Mesothelial cell of epicardium (in vitro differentiated cells): ENCODE data around the gene ACSF2. TPM values are rescaled to one million over a fixed set of nuclear protein-coding genes. Genes with fewer than 3 reads are reported as not detected.

Experiments
- DNase-seq, 2 experiments: peaks; one replicate each; pipeline ENCODE4 v3.0.0; 2021; ENCODE audit warnings: low spot score in 2 of 2; ENCODE audit not compliant: unreplicated experiment in 2 of 2
- H3K27ac Mint-ChIP-seq: 2 replicates; pipeline ENCODE4 v1.8.0; 2021; ENCODE audit warnings: mixed read lengths
- H3K27me3 Mint-ChIP-seq: 2 replicates; pipeline ENCODE4 v1.8.0; 2021; ENCODE audit warnings: low read depth, mixed read lengths
- H3K36me3 Mint-ChIP-seq: 2 replicates; pipeline ENCODE4 v1.8.0; 2021; ENCODE audit warnings: mixed read lengths
- H3K4me1 Mint-ChIP-seq: 2 replicates; pipeline ENCODE4 v1.8.0; 2021; ENCODE audit warnings: mixed read lengths
- H3K4me3 Mint-ChIP-seq: 2 replicates; pipeline ENCODE4 v1.8.0; 2021; ENCODE audit warnings: mild to moderate bottlenecking, moderate library complexity, mixed read lengths
- H3K9me3 Mint-ChIP-seq: 2 replicates; pipeline ENCODE4 v1.8.0; 2021; ENCODE audit warnings: mixed read lengths
- CTCF ChIP-seq: fragments of 200-600 bp; sonication (generic); IDR thresholded peaks from one replicate; pipeline ENCODE4 v1.5.0; 2021; ENCODE audit warnings: antibody characterized with exemption; ENCODE audit not compliant: unreplicated experiment
- total RNA-seq: library from RNA; stranded (reverse); gene quantifications from 3 replicates; pipeline ENCODE4 v1.2.1, GENCODE V29; 2021

Gene ACSF2
- total RNA-seq, 1 donor from 2014 or later: 113 TPM

- H3K36me3 Mint-ChIP-seq: peaks cover 20% of the 10 kb centered on the region
- no peak for TF ChIP-seq CTCF
- no peaks in the 10 kb centered on the region for H3K9me3 Mint-ChIP-seq
- H3K27ac Mint-ChIP-seq: no peak overlapping the region
- H3K27me3 Mint-ChIP-seq: no peaks in the 10 kb centered on the region
- H3K4me1 Mint-ChIP-seq: no peaks in the 10 kb centered on the region
- no peak overlapping the region for H3K4me3 Mint-ChIP-seq
- DNase-seq: no peak
Measured at GRCh38 chr17:50487213-50488096, 61.4 kb downstream of the ACSF2 start.

- Mint-ChIP-seq H3K36me3 (peaks cover 15% of the 10 kb centered on the region), H3K9me3 (no peaks in the 10 kb centered on the region), H3K27ac (no peak overlapping the region), H3K27me3 (no peaks in the 10 kb centered on the region), H3K4me3 (no peak overlapping the region), H3K4me1 (no peaks in the 10 kb centered on the region)
- no peak for TF ChIP-seq CTCF
- DNase-seq: no peak
Measured at GRCh38 chr17:50488880-50489279, 62.9 kb downstream of the ACSF2 start.

- Mint-ChIP-seq H3K27ac (no peak overlapping the region), H3K4me1 (no peaks in the 10 kb centered on the region), H3K9me3 (no peaks in the 10 kb centered on the region), H3K27me3 (no peaks in the 10 kb centered on the region), H3K4me3 (no peak overlapping the region), H3K36me3 (no peaks in the 10 kb centered on the region)
- TF ChIP-seq CTCF: no peak
- DNase-seq: no peak
Measured at GRCh38 chr17:50491505-50491904, 65.5 kb downstream of the ACSF2 start.

- DNase-seq: no peak
- Mint-ChIP-seq H3K36me3 (no peaks in the 10 kb centered on the region), H3K9me3 (no peaks in the 10 kb centered on the region), H3K4me3 (no peak overlapping the region), H3K4me1 (no peaks in the 10 kb centered on the region), H3K27ac (no peak overlapping the region), H3K27me3 (no peaks in the 10 kb centered on the region)
- no peak for TF ChIP-seq CTCF
Measured at GRCh38 chr17:50492214-50492613, 66.2 kb downstream of the ACSF2 start.

GRCh38 chr17:50493744-50494143 lies 67.7 kb downstream of the ACSF2 start:
- no peaks in the 10 kb centered on the region for H3K36me3 Mint-ChIP-seq
- no peak overlapping the region for H3K4me3 Mint-ChIP-seq
- H3K4me1 Mint-ChIP-seq: no peaks in the 10 kb centered on the region
- H3K27me3 Mint-ChIP-seq: no peaks in the 10 kb centered on the region
- H3K27ac Mint-ChIP-seq: no peak overlapping the region
- no peak for TF ChIP-seq CTCF
- no peaks in the 10 kb centered on the region for H3K9me3 Mint-ChIP-seq
- DNase-seq: no peak
